Liver (tissue), 9 donors: ENCODE results near the gene ARHGEF4. TPM values are rescaled to one million over a fixed set of nuclear protein-coding genes. Genes with fewer than 3 reads are reported as not detected.

Experiments
- DNase-seq: peaks from one replicate; pipeline ENCODE4 v3.0.0-alpha.2; 2017; ENCODE audit warnings: low spot score
- H3K27ac ChIP-seq, 2 donors: one replicate each; pipeline ENCODE4 v1.7.0; 2013; ENCODE audit warnings: inconsistent platforms in 2 of 2, low read length in 2 of 2, control low read depth in 1 of 2, low read depth in 1 of 2, mild to moderate bottlenecking in 1 of 2
- H3K27me3 ChIP-seq, 4 donors: one replicate each; pipeline versions ENCODE4 v1.6.1 to v1.7.0; 2013; ENCODE audit warnings: low read length in 3 of 4, inconsistent platforms in 1 of 4, mild to moderate bottlenecking in 1 of 4, moderate library complexity in 1 of 4; ENCODE audit not compliant: control insufficient read depth in 4 of 4, insufficient read depth in 4 of 4
- H3K36me3 ChIP-seq, 4 donors: one replicate each; pipeline versions ENCODE4 v1.6.1 to v1.7.0; 2013; ENCODE audit warnings: low read length in 3 of 4, mild to moderate bottlenecking in 3 of 4, low read depth in 1 of 4, moderate library complexity in 1 of 4; ENCODE audit not compliant: control insufficient read depth in 4 of 4, insufficient read depth in 3 of 4
- H3K4me1 ChIP-seq, 4 donors: one replicate each; pipeline versions ENCODE4 v1.6.1 to v1.7.0; 2013; ENCODE audit warnings: low read length in 3 of 4, mild to moderate bottlenecking in 3 of 4, moderate library complexity in 1 of 4; ENCODE audit not compliant: control insufficient read depth in 4 of 4, insufficient read depth in 4 of 4
- H3K4me3 ChIP-seq, 3 donors: one replicate each; pipeline versions ENCODE4 v1.6.1 to v1.7.0; 2013; ENCODE audit warnings: low read length in 3 of 3, control low read depth in 1 of 3, low read depth in 1 of 3, mild to moderate bottlenecking in 1 of 3
- H3K9ac ChIP-seq, 2 donors: one replicate each; pipeline ENCODE4 v1.7.0; 2013; ENCODE audit warnings: low read length in 2 of 2, mild to moderate bottlenecking in 2 of 2, moderate library complexity in 2 of 2, control low read depth in 1 of 2, low read depth in 1 of 2
- H3K9me3 ChIP-seq, 4 donors: one replicate each; pipeline versions ENCODE4 v1.6.1 to v1.7.0; 2013; ENCODE audit warnings: low read length in 3 of 4; ENCODE audit not compliant: control insufficient read depth in 4 of 4
- ATF3 ChIP-seq: IDR thresholded peaks from 2 replicates; pipeline ENCODE4 v1.6.1; 2016; ENCODE audit warnings: antibody characterized with exemption
- CTCF ChIP-seq: fragments of 150-350 bp; IDR thresholded peaks from 2 replicates; pipeline ENCODE4 v1.5.1; 2017; ENCODE audit warnings: improper control_type of control experiment, low read depth, low read length; ENCODE audit not compliant: missing input control
- EGR1 ChIP-seq, 2 donors: IDR thresholded peaks; 2 replicates each; pipeline ENCODE4 v1.6.1; 2016 to 2018; ENCODE audit warnings: antibody characterized with exemption in 2 of 2, low read depth in 2 of 2
- FOXA1 ChIP-seq: IDR thresholded peaks from 2 replicates; pipeline ENCODE4 v1.6.1; 2016; ENCODE audit warnings: antibody characterized with exemption
- FOXA2 ChIP-seq: IDR thresholded peaks from 2 replicates; pipeline ENCODE4 v1.6.1; 2016; ENCODE audit warnings: antibody characterized with exemption
- HNF4A ChIP-seq, 2 donors: conservative IDR thresholded peaks; 2 replicates each; pipeline ENCODE4 v1.6.1; 2016; ENCODE audit warnings: antibody characterized with exemption in 2 of 2, mild to moderate bottlenecking in 2 of 2
- HNF4G ChIP-seq: IDR thresholded peaks from 2 replicates; pipeline ENCODE4 v1.6.1; 2016; ENCODE audit warnings: antibody characterized with exemption
- JUND ChIP-seq, 2 donors: IDR thresholded peaks; 2 replicates each; pipeline ENCODE4 v1.6.1; 2016; ENCODE audit warnings: antibody characterized with exemption in 2 of 2
- MAX ChIP-seq: IDR thresholded peaks from 2 replicates; pipeline ENCODE4 v1.6.1; 2016; ENCODE audit warnings: antibody characterized with exemption
- NR2F2 ChIP-seq: IDR thresholded peaks from 2 replicates; pipeline ENCODE4 v1.6.1; 2016; ENCODE audit warnings: antibody characterized with exemption
- RAD21 ChIP-seq, 2 donors: IDR thresholded peaks; 2 replicates each; pipeline ENCODE4 v1.6.1; 2016; ENCODE audit warnings: antibody characterized with exemption in 2 of 2, mild to moderate bottlenecking in 2 of 2
- RXRA ChIP-seq, 2 donors: IDR thresholded peaks; 2 replicates each; pipeline ENCODE4 v1.6.1; 2017 to 2018; ENCODE audit warnings: antibody characterized with exemption in 2 of 2, mild to moderate bottlenecking in 1 of 2
- SP1 ChIP-seq: IDR thresholded peaks from 2 replicates; pipeline ENCODE4 v1.6.1; 2018; ENCODE audit warnings: antibody characterized with exemption, mild to moderate bottlenecking
- TAF1 ChIP-seq: conservative IDR thresholded peaks from 2 replicates; pipeline ENCODE4 v1.6.1; 2016; ENCODE audit warnings: antibody characterized with exemption, mild to moderate bottlenecking
- YY1 ChIP-seq: IDR thresholded peaks from 2 replicates; pipeline ENCODE4 v1.6.1; 2016; ENCODE audit warnings: antibody characterized with exemption, mild to moderate bottlenecking
- ZBTB33 ChIP-seq: IDR thresholded peaks from 2 replicates; pipeline ENCODE4 v1.6.1; 2016; ENCODE audit warnings: antibody characterized with exemption
- WGBS: extraction: QIAGEN DNeasy Blood & Tissue Kit; methylation state at CpG from one replicate; pipeline ENCODE4 v1.1.7; 2013; 5-methylcytosine and 5-hydroxymethylcytosine counted together
- polyA plus RNA-seq, 2 donors: library from polyadenylated mRNA; stranded (reverse) in 1 of 2; unstranded in 1 of 2; fragments of 200-250 nt in 1 of 2; fragments of >200 nt in 1 of 2; fragmentation: Nextera tagmentation in 1 of 2; extraction: Ambion mirVana in 1 of 2; gene quantifications; one replicate each; pipeline versions ENCODE4 v1.2.1 to v1.2.3, GENCODE V29; 2013 to 2015
- total RNA-seq, 2 donors: library from RNA; depleted of rRNA; stranded (reverse); fragments of >200 nt; gene quantifications; one replicate each; pipeline ENCODE4 v1.2.3, GENCODE V29; 2014
- TF ChIP-seq, protein P1 (sequence below): IDR thresholded peaks from 2 replicates; pipeline ENCODE4 v1.6.1; 2016; ENCODE audit warnings: antibody characterized with exemption, mild to moderate bottlenecking
- donor health status: healthy.
- donor health status: healthy.
- donor health status: healthy.
- donor health status: healthy.
- donor health status: healthy.

The ARHGEF4 gene
- total and polyA plus RNA-seq, 4 donors: 0.08 TPM; not detected in 2

DNA sequence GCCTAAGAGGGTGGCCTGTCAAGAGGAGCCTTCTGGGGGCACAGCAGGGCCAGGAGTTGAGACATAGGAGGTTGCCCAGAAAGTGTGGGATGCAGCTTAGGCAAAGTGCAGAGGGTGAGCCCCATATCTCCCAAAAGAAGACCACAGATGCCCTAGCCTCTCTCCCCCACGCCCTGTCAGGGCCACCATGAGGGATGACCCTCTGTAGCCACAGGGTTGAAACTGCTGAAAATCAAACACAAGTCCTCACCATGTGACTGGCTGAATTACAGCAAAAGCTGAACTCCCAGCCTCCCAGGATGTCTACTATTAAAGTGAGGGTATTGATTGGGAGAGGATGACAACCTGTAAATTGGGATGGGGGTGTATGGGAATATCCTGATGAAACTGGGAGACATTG, 37.4 kb upstream of the ARHGEF4 start:
- DNase-seq: no peak
- Histone ChIP-seq H3K4me3 (no peak overlapping the region), H3K9me3 (no peaks in the 10 kb centered on the region), H3K36me3 (no peaks in the 10 kb centered on the region), H3K27ac (no peak overlapping the region), H3K9ac (no peak overlapping the region), H3K4me1 (peaks cover 0 to 11% (median 6%) of the 10 kb centered on the region in 4 donors), H3K27me3 (no peaks in the 10 kb centered on the region)
- WGBS: 95% methylated on average over 1 of the region's 1 CpG
- TF ChIP-seq RAD21 (IDR thresholded peaks at IDR 0.05): no peak
- no peak for TF ChIP-seq HNF4G
- no peak for TF ChIP-seq FOXA2
- TF ChIP-seq CTCF: no peak
- no peak for TF ChIP-seq SP1
- TF ChIP-seq, protein P1, sequence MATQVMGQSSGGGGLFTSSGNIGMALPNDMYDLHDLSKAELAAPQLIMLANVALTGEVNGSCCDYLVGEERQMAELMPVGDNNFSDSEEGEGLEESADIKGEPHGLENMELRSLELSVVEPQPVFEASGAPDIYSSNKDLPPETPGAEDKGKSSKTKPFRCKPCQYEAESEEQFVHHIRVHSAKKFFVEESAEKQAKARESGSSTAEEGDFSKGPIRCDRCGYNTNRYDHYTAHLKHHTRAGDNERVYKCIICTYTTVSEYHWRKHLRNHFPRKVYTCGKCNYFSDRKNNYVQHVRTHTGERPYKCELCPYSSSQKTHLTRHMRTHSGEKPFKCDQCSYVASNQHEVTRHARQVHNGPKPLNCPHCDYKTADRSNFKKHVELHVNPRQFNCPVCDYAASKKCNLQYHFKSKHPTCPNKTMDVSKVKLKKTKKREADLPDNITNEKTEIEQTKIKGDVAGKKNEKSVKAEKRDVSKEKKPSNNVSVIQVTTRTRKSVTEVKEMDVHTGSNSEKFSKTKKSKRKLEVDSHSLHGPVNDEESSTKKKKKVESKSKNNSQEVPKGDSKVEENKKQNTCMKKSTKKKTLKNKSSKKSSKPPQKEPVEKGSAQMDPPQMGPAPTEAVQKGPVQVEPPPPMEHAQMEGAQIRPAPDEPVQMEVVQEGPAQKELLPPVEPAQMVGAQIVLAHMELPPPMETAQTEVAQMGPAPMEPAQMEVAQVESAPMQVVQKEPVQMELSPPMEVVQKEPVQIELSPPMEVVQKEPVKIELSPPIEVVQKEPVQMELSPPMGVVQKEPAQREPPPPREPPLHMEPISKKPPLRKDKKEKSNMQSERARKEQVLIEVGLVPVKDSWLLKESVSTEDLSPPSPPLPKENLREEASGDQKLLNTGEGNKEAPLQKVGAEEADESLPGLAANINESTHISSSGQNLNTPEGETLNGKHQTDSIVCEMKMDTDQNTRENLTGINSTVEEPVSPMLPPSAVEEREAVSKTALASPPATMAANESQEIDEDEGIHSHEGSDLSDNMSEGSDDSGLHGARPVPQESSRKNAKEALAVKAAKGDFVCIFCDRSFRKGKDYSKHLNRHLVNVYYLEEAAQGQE: no peak
- TF ChIP-seq JUND (IDR thresholded peaks at IDR 0.05): no peak
- no peak for TF ChIP-seq MAX
- no peak for TF ChIP-seq NR2F2
- TF ChIP-seq HNF4A (conservative IDR thresholded peaks at IDR 0.05): no peak
- no peak for TF ChIP-seq RXRA (IDR thresholded peaks at IDR 0.05)
- no peak for TF ChIP-seq EGR1 (IDR thresholded peaks at IDR 0.05; ENCODE audit: low read depth in 2 of 2)
- TF ChIP-seq YY1: no peak
- TF ChIP-seq TAF1: no peak
- no peak for TF ChIP-seq FOXA1

GRCh38 chr2:130805613-130806012, 31.1 kb upstream of the ARHGEF4 start:
- H3K4me1 ChIP-seq: no peaks in the 10 kb centered on the region
- peaks cover 0 to 6% (median 0%) of the 10 kb centered on the region in 4 donors for H3K27me3 ChIP-seq
- no peak overlapping the region for H3K4me3 ChIP-seq
- no peaks in the 10 kb centered on the region for H3K36me3 ChIP-seq
- H3K9ac ChIP-seq: no peak overlapping the region
- no peaks in the 10 kb centered on the region for H3K9me3 ChIP-seq
- no peak overlapping the region for H3K27ac ChIP-seq
- WGBS: 84% methylated on average over 4 of the region's 4 CpGs
- TF ChIP-seq FOXA1 (no peak), HNF4A (conservative IDR thresholded peaks at IDR 0.05) (no peak), ATF3 (no peak), TAF1 (no peak), HNF4G (no peak), JUND (IDR thresholded peaks at IDR 0.05) (no peak), FOXA2 (no peak), EGR1 (IDR thresholded peaks at IDR 0.05; ENCODE audit: low read depth in 2 of 2) (no peak), RAD21 (IDR thresholded peaks at IDR 0.05) (no peak), CTCF (no peak), YY1 (no peak), NR2F2 (no peak), RXRA (IDR thresholded peaks at IDR 0.05) (no peak), SP1 (no peak), ZBTB33 (no peak), MAX (no peak)
- TF ChIP-seq, protein P1: no peak
- no peak for DNase-seq
